BJ (cell line): ENCODE data around the gene KIF17. TPM values are rescaled to one million over a fixed set of nuclear protein-coding genes. Genes with fewer than 3 reads are reported as not detected.
A peak's percentile ranks its signal among the peaks of the same experiment; 100 is the strongest.
"Not testable (repeated sequence)": the region's sequence is repeated elsewhere in the genome, so short reads cannot be mapped to it uniquely, and the experiment has no call there.

Experiments
- CTCF ChIA-PET: fragments of 350-600 bp; formaldehyde crosslinking; extraction: SDS; loops from one replicate; lab custom pipeline; 2021; ENCODE audit warnings: antibody characterized with exemption, inconsistent platforms; lab: Yijun Ruan, JAX
- POLR2A ChIA-PET: fragments of 300-600 bp; sonication (Branson Sonifier 250); formaldehyde crosslinking; extraction: SDS; loops from one replicate; lab custom pipeline; 2021; ENCODE audit warnings: antibody characterized with exemption; lab: Charles Lee
- DNase-seq: peaks from one replicate; pipeline ENCODE4 v3.0.0-alpha.2; 2011; ENCODE audit warnings: low read depth
- H3K27me3 ChIP-seq: 2 replicates; pipeline ENCODE4 v1.6.0; 2011; ENCODE audit warnings: low read length; ENCODE audit not compliant: control insufficient read depth, insufficient read depth
- H3K36me3 ChIP-seq: 2 replicates; pipeline ENCODE4 v1.5.1; 2011; ENCODE audit warnings: low read length; ENCODE audit not compliant: control insufficient read depth, insufficient read depth
- H3K4me3 ChIP-seq: 2 replicates; pipeline ENCODE4 v1.5.1; 2011; ENCODE audit warnings: low read depth, mild to moderate bottlenecking, control low read depth, low read length
- polyA plus RNA-seq: library from polyadenylated mRNA; depleted of rRNA; stranded (reverse); fragments of >200 nt; gene quantifications from 2 replicates; pipeline ENCODE4 v1.2.3, GENCODE V29; 2011
- TF ChIP-seq, protein P1 (sequence below): IDR thresholded peaks from 2 replicates; pipeline ENCODE4 v1.5.1; 2011; ENCODE audit warnings: low read depth, mild to moderate bottlenecking, control low read depth, inconsistent platforms, low read length, moderate library complexity; ENCODE audit not compliant: insufficient read depth

Gene KIF17
- polyA plus RNA-seq, 1 experiment, result 3.7 TPM

DNA sequence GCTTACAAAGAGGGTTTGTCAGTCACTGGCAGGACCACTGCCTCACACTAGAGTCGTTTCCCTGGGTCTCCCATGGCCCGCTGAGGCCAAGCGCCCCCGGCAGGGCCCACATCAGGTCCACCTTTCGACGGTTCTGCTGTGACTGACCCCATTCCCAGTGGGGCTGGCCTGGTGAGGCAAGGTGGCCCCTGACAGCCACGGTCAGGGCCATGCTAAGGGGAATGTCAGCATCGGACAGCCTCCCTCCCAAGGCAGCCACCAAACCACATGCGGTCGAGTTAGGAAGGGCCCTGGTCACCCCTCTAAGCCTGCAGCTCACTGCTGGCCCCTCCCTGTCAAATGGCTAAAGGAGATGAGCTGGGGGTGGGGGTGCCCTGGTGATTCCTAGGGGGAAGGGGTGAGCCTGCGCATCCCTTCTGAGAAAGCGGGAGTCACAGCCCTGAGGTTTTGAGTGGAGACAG lies 2.9 kb upstream of the KIF17 start:
- ChIA-PET CTCF (interaction anchor here (1.9 to 2.1 kb wide), 2 partner anchors 13 to 23 kb away, joined by 4 to 7 read pairs; no protein-coding TSS in a partner anchor), POLR2A (no interaction called here)
- Histone ChIP-seq H3K27me3 (no peaks in the 10 kb centered on the region), H3K4me3 (no peak overlapping the region), H3K36me3 (no peaks in the 10 kb centered on the region)
- no peak for DNase-seq
- TF ChIP-seq, protein P1, sequence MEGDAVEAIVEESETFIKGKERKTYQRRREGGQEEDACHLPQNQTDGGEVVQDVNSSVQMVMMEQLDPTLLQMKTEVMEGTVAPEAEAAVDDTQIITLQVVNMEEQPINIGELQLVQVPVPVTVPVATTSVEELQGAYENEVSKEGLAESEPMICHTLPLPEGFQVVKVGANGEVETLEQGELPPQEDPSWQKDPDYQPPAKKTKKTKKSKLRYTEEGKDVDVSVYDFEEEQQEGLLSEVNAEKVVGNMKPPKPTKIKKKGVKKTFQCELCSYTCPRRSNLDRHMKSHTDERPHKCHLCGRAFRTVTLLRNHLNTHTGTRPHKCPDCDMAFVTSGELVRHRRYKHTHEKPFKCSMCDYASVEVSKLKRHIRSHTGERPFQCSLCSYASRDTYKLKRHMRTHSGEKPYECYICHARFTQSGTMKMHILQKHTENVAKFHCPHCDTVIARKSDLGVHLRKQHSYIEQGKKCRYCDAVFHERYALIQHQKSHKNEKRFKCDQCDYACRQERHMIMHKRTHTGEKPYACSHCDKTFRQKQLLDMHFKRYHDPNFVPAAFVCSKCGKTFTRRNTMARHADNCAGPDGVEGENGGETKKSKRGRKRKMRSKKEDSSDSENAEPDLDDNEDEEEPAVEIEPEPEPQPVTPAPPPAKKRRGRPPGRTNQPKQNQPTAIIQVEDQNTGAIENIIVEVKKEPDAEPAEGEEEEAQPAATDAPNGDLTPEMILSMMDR, result no peak

DNA sequence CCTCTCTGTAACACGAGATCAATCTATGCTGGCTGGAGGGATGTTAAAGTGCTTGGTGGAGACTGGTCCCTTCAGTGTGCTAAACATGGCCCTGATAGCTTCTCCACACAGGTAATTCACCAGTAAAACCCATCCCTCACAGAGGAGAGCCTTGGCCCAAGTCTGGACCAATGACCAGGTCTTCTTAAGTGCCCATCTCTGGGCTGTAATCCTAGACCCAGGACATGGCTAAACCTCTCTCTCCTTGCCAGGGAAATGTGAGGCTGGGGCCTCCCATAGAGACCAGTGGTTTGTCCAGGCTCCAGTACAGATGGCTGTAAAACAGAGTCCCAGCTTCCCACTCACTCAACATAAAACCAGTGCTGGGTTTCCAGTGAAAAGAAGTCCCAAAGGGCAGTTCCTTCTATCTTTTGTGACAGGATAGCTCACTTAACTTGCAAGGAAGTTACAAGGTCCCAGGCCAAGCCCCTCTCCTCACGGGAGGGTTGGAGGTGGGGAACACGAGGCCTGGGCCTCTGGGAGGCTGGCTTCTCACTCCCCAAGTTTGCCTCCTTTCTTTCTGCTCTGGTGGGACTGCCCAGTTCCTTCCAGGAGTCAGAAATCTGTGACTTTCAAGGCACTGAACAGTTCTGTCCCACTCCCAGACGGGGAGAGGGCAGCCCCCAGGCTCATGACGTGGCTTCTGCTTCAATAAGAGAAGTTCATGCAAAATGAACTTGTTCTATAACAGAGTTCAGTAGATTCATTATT lies 2.2 kb upstream of the KIF17 start:
- Histone ChIP-seq H3K4me3 (no peak overlapping the region), H3K27me3 (no peaks in the 10 kb centered on the region), H3K36me3 (no peaks in the 10 kb centered on the region)
- CTCF ChIA-PET, result interaction anchor here (1.4 kb wide), 1 partner anchor 14 kb away, joined by 3 read pairs; no protein-coding TSS in a partner anchor
- POLR2A ChIA-PET, result no interaction called here
- no peak for DNase-seq
- TF ChIP-seq, protein P1, result no peak

DNA sequence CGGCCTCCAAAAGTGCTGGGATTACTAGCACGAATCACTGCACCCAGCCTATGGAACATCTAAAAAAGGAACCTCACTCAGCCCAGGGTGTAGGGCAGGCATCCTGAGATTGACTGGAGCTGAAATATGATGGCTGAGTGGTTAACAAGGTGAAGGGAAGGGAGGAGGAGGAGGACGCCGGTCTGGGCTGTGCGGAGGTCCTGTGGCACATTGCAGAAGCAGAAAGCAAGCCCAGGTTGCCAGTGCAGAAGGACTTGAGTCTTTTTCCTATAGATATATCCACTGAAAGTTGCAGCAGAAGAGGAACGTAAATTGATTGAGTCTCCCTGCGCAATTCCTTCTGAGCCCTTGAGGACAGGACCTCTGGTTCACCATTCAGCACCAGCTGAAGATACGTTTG lies 1.5 kb upstream of the KIF17 start:
- CTCF ChIA-PET, result interaction anchor here (1.4 kb wide), 1 partner anchor 15 kb away, joined by 3 read pairs; no protein-coding TSS in a partner anchor

DNA sequence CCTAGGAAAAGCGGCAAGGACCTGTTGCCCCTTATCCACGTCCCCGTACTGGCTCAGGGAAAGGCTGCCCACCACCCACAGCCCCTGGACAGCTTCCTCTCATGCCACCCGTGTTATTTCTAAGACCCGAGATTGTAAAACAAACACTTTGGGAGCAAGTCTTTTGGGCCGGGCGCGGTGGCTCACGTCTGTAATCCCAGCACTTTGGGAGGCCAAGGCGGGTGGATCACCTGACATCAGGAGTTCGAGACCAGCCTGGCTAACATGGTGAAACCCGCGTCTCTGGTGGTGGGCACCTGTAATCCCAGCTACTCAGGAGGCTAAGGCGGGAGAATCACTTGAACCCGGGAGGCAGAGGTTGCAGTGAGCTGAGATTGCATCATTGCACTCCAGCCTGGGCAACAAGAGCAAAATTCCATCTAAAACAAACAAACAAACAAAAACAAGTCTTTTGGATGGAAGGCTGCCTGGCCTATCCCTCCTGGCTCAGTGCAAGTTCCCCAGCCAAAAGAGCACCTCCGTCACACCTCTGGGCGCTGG lies 606 bp upstream of the KIF17 start:
- POLR2A ChIA-PET, result interaction anchor here (0.6 kb wide), 1 partner anchor 153 kb away, joined by 4 read pairs; no protein-coding TSS in a partner anchor
- CTCF ChIA-PET, result interaction anchor here (0.6 to 1.7 kb wide), 3 partner anchors 15 to 394 kb away, joined by 3 to 4 read pairs (median 3); no protein-coding TSS in a partner anchor

More for the DNA sequence above, 1.5 kb upstream of the KIF17 start:
- TF ChIP-seq, protein P1, result no peak
- Histone ChIP-seq H3K27me3 (no peaks in the 10 kb centered on the region), H3K4me3 (no peak overlapping the region), H3K36me3 (no peaks in the 10 kb centered on the region)
- DNase-seq, result no peak
- POLR2A ChIA-PET, result interaction anchor here (0.6 kb wide), 1 partner anchor 48 kb away, joined by 3 read pairs; no protein-coding TSS in a partner anchor

DNA sequence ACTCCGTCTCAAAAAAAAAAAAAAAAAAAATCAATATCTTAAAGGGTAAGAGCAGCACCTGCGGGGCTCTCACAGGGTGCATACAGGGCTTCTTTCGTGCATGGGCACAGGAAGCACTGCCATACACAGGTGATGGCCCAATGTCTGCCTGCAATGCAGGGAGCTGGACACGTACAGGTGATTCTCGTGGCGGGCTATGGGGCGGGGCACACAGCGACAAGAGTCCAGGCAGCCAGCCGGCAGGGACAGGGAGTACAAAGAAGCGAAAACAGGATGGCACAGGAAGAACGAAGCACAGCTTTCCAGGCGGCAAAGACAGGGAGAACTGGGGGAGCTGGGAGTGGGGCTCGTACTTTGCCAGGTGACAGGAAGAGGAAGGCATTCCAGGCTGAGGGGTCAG lies 1.6 kb downstream of the KIF17 start:
- ChIA-PET CTCF (interaction anchor here (0.6 to 1.5 kb wide), 4 partner anchors 18 to 1023 kb away, joined by 3 read pairs; no protein-coding TSS in a partner anchor), POLR2A (no interaction called here)
- TF ChIP-seq, protein P1, result no peak
- Histone ChIP-seq H3K4me3 (no peak overlapping the region), H3K27me3 (no peaks in the 10 kb centered on the region), H3K36me3 (no peaks in the 10 kb centered on the region)
- no peak for DNase-seq

More for the DNA sequence above, 606 bp upstream of the KIF17 start:
- H3K27me3 ChIP-seq, H3K36me3 ChIP-seq, DNase-seq: not testable (repeated sequence)
- peak overlapping the region; percentile 48 for H3K4me3 ChIP-seq
